Testis (tissue), 2 donors: ENCODE measurements around the gene KCNT2.

Experiments
- POLR2A ChIP-seq: fragments of 450-650 bp; IDR thresholded peaks from one replicate; pipeline ENCODE4 v1.6.1; 2017; ENCODE audit warnings: antibody characterized with exemption, mild to moderate bottlenecking, moderate library complexity
- TF ChIP-seq, protein P1 (sequence below), 3 experiments: fragments of 450-650 bp in 2 of 3; fragments of 200-600 bp in 1 of 3; sonication (generic) in 1 of 3; IDR thresholded peaks; one replicate each; pipeline ENCODE4 v1.5.1; 2016 to 2019; ENCODE audit warnings: antibody characterized with exemption in 3 of 3, mild to moderate bottlenecking in 2 of 3, moderate library complexity in 1 of 3

DNA sequence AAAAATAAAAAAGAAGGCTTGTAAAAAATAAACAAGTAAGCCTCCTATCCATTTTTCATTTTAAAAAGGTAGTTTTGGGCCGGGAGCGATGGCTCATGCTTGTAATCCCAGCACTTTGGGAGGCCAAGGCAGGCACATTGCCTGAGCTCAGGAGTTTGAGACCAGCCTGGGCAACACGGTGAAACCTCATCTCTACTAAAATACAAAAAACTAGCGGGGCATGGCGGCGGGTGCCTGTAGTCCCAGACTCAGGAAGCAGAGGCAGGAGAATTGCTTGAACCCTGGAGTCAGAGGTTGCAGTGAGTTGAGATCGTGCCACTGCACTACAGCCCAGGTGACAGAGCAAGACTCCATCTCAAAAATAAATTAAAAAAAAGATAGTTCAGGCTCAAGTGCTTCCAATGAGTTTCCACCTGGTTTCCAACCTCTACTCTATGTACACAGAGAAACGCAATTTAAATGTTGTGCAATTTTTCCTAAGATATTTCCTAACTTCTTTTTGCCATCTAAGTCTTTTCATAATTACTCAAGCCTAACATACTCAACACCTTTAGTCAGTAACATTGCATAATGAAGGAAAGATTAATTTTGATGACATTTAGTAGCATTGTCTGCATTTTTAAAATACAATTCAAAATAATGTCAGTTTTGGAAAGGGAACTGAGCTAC lies 106.3 kb downstream of the KCNT2 start:
- TF ChIP-seq, protein P1, sequence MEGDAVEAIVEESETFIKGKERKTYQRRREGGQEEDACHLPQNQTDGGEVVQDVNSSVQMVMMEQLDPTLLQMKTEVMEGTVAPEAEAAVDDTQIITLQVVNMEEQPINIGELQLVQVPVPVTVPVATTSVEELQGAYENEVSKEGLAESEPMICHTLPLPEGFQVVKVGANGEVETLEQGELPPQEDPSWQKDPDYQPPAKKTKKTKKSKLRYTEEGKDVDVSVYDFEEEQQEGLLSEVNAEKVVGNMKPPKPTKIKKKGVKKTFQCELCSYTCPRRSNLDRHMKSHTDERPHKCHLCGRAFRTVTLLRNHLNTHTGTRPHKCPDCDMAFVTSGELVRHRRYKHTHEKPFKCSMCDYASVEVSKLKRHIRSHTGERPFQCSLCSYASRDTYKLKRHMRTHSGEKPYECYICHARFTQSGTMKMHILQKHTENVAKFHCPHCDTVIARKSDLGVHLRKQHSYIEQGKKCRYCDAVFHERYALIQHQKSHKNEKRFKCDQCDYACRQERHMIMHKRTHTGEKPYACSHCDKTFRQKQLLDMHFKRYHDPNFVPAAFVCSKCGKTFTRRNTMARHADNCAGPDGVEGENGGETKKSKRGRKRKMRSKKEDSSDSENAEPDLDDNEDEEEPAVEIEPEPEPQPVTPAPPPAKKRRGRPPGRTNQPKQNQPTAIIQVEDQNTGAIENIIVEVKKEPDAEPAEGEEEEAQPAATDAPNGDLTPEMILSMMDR (IDR thresholded peaks at IDR 0.05): no peak
- TF ChIP-seq POLR2A: no peak
